ENCODE measurements around the gene SPINK4.

The SPINK4 gene

DNA sequence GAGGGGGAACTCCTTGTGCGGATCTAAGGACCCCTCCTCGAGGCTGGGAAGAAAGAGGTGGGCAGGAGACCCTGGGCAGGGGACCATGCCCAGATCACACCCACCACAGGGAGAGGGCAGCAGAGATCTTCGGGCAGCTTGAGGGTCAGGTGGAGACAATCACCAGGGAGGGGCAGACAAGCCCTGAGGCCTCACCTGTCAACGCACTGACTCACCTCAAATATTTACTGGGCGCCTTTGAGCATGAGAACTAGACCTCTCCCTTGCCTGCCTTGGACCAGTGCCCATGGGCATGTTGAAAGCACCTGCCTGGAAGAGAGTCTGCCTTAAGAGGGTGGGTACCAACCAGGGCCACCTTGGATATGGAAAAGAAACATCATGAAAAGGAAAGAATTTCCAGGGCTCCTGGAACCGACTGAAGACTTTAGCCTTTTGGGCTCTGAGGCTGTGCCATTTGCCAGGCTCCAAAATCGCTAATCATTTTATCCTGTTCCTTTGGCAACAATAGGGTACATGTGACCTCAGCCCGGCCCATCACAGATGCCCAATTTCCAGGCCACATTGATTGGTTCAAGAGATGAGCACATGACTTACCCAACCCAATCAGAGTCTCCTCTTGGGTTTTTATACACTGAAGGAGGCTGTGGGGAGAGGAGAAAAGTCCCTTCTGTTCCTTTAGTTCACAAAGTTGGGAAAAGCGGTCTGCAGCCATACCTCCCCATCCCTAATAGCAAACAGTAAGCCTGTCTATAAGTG lies 10.4 kb upstream of the SPINK4 start:
- DNase-seq, result no peak

DNA sequence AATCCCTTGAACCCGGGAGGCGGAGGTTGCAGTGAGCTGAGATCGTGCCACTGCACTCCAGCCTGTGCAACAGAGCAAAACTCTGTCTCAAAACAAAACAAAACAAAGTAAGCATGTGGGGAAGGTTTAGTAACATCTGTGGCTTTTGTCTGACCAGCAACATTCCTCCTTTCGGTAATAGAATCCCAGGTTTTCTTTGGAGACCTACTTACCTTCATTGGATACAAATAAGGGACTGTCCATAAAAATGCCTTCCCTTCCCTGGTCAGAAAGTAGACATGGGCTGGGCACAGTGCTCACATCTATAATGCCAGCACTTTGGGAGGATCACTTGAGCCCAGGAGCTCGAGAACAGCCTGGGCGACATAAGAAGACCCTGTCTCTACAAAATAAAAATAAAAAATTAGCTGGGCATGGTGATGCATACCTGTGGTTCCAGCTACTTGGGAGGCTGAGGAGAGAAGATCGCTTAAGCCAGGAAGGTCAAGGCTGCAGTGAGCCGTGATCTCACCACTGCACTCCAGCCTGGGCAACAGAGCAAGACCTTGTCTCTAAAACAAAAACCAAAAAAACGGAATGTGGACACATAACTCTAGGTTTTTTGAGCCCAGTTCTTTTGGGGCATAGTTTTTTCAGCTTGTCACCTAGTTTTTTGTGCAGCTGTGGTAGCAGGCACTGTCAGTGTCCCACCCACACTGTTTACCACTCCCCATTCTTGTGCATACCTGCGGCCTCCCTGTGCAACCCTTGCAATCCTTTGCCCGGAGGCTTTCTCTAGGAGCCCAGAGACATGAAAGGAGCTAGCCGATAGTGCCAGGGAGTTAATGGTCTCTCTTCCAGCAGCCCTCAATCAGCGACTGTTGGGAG lies 9.0 kb upstream of the SPINK4 start:
- no peak for DNase-seq

DNA sequence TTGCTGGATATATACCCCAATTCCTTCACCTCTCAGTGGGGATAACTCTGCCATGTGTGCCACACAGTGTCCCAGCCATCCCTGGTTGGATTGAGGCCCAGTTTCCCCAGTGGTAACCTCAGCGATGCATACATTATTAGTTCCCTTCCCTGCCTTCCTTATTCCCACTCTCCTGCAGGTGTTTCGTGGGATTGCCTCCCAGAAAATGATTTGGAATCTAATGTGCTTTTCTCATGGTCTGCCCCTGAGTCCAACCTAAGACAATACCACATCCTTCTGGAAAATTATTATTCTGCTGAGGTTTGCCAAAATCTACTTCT lies 8.4 kb upstream of the SPINK4 start:
- DNase-seq, result no peak

DNA sequence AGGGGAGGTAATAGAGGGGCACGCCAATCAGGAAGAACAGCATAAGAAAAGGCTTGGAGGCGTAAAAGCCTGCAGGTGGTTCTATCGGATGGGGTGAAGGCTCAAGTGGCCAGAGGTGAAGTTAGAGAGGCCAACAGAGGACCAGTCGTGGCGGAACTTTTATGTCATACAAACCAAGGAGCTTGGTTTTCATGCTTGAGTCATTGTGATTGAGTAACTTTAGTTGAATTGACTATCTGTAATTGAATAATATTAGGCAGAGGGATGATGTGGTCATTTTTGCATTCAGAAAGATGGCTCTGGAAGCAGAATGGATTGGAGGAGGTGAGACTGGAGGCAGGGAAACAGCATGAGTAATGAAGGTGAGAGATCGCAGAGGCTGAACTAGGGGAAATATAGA lies 7.2 kb upstream of the SPINK4 start:
- no peak for DNase-seq

DNA sequence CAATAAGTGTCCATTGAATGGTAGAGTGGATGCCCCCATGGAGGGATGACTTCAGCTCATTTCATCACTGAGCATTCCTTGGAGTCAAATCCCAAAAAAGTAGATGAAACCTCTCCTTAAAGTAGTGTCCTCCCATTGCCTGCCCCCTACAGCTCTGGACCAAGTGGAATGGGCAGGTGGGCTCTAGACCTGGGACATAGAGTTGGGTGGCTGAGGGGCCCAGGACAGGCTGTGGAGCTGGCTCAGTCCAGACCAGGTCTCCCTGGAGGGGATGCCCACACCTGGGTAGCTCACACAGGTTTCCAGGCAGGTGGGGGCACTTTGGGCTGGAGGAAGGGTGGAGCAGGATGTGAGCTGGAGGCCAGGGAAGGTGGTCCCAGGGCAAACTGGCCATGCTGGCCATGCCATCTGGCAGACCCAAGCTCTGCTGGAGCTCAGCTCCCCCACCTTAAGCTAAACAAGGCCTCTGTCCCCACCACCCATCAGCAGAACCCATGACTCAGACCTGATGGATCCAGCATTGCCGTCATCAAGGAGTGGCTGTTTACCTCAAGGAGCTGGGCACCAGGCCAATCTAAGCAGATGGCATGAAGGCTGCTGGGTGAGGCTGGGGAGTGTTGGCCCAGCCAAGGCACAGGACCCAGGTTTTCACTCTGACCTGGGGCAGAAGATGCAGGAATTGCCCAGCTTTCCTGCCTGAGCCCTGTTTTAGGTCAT lies 6.2 kb upstream of the SPINK4 start:
- peak; percentile 94 for DNase-seq

DNA sequence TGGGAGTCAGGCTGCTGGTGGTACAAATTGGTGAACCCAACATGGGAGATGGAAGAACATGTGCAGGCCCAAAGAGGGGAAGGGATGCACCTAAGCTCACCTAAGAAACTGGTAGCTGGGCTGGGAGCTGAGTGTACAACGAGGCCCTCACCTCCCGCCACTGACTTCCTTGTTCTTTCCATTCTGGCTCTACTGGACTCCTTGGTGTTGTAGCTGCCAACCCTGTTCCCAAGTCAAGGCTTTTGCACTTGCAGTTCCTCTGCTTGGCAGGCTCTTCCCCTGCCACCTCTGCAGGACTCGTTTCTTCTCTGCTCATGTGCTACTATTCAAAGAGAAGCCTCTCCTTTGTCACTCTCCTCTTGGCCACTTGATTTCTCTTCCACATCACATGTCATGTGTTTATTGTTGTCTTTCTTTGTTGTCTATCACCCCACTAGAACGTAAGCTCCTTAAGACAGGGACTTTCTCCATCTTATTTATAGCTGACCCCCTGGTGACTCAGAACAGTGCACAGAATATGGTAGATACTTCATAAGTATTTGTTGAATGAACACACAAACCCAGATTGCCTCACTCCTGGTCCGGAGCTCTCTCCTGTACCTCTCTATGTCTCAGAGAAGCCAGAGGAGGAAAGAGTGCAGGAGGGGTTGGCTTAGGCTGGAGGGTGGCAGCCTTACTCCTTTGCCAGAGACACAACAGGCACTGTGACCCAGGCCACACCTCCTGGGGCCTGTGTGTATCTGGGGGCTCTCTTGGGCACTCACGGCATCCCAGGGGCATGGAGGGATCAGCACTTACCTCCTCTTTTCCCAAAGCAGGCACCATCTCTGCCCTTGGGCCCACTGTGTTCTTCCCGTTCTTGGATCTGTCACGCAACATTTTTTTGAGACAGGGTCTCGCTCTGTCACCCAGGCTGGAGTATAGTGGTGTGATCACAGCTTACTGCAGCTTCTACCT lies 5.2 kb upstream of the SPINK4 start:
- peak; percentile 20 for DNase-seq

DNA sequence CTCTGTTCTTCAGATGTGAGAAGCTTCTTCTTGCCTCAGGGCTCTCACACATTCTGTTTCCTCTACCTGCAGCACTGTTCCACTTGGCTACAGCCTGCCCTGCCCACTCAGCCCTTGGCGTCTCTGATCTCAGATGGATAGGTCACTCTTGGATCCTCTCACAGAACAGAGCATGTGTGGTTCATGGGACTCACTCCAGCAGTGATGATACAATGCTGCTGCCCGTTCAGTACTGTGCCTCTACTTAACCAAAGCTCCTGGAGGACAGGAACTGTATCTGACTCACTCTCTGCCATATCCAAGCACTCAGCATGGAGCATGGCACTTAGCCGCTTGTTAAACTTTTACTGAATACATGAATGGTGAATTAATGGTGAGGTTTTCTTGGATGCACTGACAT lies 3.4 kb upstream of the SPINK4 start:
- DNase-seq, result no peak

DNA sequence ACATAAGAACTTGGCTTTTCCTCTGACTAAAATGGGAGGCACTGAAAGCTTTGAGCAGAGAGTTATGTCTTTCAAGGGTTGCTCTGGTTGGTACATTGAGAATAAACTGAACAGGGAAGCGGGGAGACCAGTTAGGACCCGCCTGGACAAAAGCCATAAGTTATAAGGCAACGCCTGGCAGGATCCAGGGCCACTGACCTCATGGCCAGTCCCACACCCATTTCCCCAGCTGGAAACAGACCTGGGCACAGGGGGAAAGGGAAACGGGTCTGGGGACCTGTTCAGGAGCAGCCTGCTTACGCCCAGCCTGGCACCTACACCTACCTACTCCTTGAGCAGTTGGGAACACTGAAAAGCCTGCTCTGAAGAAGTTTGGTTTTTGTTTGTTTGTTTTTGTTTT lies 1.3 kb downstream of the SPINK4 start:
- DNase-seq, result no peak

DNA sequence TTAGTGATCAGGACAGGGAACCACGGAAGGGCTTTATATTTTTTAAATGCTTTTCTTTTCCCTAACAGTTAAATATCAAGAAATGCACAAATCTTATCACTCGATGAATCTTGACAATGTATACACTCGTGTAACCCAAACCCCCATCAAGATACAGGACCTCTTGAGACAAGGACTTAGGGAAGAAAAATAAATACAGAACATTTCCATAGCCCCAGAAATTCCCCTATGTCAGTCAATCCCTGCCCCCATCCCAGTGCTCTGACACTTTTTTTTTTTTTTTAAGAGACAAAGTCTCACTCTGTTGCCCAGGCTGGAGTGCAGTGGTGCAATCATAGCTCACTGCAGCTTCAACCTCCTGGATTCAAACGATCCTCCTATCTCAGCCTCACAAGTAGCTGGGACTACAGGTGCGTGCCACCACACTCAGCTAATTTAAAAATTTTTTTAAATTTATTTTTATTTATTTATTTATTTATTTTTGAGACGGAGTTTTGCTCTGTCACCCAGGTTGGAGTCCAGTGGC lies 2.7 kb downstream of the SPINK4 start:
- no peak for DNase-seq

DNA sequence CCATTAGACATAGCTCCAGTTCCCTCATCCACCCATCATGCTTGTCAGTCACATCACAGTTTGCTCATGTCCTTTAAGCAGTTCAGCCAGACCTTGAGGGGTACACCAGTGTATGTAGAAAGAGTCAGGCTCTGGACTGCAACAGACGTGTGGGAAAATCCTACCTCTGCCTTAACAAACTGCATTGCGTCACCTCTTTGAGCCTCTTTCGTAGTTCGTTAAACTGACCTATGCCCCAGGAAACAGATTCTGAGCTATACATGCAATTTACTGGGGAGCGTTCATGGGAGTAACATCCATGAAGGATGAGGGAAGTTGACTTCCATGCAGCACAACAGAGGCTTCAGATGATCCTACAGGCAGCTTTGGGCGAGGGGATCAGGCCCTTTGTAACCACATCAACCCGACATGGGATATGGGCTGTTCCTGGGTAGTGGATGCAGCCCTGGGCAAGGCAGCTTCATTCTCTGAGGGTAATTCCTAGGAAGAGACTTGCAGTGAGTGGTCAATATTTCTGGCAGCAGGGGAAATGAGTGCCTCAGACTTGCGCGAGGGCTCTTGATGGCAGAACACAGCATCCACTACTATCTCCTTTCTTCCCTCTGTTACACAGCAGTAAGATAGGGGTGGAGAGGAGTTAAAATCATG lies 4.3 kb downstream of the SPINK4 start:
- no peak for DNase-seq

DNA sequence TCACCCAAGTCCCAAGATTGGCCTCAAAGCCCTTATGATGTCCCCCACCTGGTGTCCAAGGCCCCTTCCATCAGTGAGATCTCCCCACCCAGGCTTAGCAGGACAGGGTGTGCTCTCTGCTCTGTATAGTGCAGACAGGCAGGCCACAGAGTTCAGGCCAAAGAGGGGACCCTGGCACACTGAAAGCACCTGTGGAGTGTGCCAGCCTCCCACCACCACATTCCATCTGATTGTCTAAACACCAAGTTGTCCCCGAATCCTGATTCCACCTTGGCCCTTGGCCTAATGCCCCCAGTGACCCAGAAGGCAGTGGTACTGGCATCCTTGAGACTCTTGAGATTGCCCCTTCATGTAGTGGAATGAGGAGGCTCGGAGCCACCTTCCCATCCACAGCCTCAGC lies 5.4 kb downstream of the SPINK4 start:
- no peak for DNase-seq

DNA sequence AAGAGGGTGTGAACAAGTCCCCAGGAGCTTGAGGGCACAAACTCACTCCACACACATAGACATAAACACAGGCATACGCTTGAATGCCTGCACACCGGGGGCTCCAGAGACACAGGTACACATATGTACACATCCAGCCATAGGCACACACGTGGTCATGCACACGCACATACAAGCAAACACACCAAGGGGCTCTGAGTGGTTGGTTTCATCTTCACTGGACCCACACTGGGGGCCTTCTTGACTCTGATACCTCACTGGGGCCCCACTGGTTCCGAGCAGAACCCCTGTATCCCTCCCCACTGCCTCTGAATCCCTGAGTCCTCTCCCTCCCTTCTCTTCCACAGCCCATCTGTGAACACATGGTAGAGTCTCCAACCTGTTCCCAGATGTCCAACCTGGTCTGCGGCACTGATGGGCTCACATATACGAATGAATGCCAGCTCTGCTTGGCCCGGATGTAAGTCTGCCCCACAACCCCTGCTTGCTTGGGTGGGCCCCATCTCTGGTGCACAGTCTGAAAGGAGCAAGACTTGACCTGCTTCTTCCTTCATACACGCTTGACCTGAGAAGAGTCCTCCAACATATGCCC lies 6.4 kb downstream of the SPINK4 start:
- no peak for DNase-seq

DNA sequence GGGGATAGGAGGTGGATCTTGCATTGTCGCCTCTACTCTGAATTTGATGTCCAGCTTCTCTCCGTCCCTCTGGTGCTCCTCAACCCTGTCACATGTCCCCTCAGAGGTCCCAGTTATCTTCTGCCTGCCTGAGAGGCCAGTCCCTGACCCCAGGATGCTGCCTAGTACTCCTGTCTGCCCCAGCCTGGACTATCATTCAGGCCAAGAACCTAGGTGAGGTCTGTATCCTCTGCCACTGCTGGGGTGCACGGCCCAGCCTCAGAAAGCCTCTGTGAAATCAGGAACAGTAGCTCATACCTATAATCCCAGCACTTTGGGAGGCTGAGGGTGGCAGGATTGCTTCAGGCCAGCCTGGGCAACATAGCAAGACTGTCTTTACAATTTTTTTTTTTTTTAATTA lies 8.6 kb downstream of the SPINK4 start:
- DNase-seq, result no peak

DNA sequence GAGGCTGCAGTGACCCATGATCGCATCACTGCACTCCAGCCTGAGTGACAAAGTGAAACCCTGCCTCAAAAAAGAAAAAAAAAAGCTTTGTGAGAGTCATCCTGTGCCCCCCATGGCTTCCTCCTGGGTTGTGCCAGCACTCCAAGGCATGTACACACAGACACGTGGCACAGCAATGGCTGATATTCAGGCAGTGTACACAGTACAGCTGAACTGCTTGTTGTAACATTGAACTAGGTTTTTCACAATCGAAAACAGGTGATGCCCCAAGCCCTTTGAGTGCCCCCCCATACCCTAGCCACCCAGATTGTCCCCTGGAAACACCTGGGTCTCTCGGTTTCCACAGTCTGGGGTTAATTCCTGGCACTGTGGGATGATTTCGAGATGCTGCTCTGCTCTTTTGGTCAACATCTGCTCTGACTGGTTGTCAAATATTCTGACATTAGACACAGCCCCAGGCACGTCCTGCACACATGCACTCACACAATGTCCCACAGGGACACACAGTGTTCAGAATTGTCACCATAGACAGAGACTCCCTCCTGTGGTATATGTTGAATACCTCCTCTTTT lies 9.2 kb downstream of the SPINK4 start:
- no peak for DNase-seq

DNA sequence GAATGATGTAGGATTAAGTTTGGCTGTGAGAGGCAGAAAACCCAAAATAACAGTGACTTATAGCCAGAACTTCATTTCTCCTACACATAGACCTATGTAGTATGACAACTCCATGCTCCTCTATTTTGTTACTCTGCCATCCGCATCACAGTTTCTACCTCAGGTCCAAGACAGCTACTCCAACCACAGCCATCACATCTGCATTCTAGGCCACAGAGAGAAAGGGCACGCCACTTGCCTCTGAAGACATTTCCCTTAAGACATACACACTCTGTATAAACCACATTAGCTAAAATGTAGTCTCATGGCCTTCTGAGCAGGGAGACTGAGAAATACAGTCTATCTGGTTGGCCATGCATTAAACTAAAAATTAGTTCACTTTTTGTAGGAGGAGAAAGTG lies 10.0 kb downstream of the SPINK4 start:
- no peak for DNase-seq

DNA sequence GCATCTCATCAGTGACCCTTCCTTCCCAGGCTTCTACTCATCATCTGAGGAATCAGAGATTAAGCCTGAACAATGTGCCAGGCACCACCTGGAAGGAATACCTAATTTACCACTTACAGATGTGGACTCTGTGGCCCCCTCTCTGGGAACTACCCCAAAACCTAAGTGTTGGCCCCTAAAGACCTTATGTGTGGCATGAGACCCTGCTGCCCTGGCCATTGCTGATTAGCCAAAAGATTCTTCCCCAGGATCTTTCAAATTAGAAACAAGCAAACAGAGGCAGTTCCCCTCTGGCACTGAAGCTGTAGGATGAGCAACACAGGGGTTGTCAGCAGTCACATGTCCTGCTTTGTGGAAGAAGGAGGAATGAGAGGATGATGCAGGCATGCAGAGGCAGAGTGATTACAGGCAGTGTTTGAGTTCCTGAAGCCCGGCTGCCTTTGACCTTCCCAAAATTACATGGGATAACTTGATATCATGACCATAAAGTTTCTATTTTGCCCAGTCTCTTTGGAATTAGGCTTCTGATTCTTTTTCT lies 10.6 kb downstream of the SPINK4 start:
- DNase-seq, result peak; percentile 57

DNA sequence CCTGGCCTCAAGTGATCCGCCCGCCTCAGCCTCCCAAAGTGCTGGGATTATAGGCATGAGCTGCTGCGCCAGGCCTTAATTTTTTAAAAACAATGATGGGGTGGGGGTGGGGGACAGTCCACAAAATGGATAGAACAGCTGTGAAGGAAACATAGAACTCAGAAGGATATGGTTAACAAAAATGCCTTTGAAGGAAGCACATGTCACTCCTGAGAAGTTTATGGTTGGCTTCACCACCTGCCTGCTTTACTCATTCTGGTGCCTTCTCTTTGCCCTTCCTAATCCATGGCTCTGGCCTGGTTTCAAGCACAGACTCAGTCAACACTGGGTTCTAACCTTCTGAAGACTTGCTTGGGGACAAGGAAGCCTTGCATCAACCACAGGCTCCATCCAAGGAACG lies 14.2 kb downstream of the SPINK4 start:
- DNase-seq, result no peak

DNA sequence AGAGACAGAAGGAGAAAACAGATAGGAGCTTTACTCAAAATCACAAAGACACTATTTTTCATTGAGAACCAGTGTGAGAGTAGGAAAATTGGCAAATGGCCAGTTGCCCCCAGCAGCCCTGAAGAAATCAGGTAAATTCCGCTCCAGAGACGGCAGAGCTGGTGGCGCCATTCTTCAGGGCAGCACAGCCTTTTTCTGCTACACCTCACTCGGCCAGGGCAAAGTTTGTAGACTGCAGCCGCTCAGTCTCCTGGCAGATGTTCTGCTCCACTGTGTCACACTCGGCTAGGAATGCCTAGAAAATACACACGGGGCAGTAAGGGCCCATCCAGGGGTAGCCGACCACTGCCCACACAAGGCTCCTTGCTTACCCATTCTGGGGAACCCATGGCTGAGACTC lies 15.0 kb downstream of the SPINK4 start:
- DNase-seq, result no peak

DNA sequence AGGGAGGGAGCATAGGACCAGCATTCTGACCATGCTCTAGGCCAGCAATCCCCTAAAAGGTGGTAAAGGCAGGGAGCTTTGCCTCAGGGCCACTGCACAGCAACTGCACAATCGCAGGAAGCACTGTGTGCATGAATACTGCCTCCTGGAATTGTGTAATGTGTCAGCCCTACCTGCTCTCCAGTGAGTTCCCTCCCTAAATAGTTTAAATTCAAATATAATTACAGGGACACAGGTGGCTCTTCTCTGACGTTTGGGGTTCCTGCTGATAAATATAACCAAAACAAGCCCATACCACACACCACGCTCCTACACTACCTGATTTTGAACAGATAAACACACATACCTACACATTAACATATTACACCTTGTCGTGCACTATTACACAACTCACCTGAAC lies 15.5 kb downstream of the SPINK4 start:
- DNase-seq, result no peak

DNA sequence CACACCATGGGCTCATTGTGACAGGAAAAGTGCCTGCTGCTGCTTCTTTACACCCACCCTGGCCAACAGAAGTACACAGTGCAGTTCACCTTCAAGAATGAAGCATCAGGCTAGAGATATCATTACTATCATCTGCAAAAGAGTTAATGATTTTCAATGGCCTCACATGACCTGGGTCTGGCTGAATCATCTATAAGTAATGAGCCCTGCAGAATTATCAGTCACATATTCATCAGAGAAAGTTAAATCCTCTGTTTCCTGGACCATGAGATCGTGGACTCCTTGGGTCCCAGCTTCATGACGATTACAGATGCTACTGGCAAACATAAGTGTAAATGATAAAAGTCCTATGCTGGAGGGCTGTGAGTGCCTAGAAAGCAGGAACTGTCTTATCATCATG lies 16.3 kb downstream of the SPINK4 start:
- no peak for DNase-seq

DNA sequence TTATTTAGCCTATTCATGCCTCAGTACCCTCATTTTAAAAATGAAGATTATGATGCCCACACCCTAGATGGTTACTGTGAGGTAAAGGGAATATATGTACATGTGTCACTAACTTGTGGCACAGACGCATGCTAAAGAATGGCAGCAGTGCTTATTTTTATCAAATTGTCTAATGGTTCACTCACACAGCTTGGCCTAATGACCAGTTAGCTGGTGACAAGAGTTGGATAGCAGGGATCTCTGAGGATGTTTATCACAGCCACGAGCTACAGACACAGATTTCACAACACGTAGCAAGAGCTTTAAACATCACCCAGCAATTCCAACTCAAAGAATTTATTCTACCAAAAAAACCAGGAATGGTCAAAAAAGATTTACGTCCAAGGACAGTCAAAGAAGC lies 17.3 kb downstream of the SPINK4 start:
- DNase-seq, result no peak

Data from EL (cell line).